ENCODE results near the gene LIMA1.

DNA sequence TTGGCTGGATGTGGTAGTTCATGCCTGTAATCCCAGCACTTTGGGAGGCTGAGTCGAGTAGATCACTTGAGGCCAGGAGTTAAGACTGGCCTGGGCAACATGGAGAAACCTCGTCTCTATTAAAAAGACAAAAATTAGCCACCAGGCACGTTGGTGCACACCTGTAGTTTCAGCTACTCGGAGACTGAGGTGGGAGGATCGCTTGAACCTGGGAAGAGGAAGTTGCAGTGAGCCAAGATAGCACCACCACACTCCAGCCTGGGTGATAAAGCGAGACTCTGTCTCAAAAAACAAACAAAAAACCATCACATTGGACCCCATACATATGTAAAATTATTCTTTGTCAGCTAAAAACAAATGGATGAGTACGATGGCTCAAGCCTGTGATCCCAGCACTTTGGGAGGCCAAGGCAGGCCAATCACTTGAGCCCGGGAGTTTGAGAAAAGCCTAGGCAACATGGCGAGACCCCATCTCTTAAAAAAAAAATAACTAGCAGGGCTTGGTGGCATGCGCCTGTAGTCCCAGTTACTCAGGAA is 43.9 kb downstream of the LIMA1 start:
- TF ChIP-seq CTCF (IDR thresholded peaks at IDR 0.05) = no peak
- no peak for TF ChIP-seq EZH2 (IDR thresholded peaks at IDR 0.05; ENCODE audit: borderline replicate concordance, insufficient read depth, low read depth, low read length, poor library complexity, severe bottlenecking)
